ENCODE measurements around the gene LRIT1. TPM values are rescaled to one million over a fixed set of nuclear protein-coding genes. Genes with fewer than 3 reads are reported as not detected.

The LRIT1 gene
- polyA plus RNA-seq, 1 donor (not counting 4 experiments of a cell fraction or from before 2014, with no cell fraction given): not detected

DNA sequence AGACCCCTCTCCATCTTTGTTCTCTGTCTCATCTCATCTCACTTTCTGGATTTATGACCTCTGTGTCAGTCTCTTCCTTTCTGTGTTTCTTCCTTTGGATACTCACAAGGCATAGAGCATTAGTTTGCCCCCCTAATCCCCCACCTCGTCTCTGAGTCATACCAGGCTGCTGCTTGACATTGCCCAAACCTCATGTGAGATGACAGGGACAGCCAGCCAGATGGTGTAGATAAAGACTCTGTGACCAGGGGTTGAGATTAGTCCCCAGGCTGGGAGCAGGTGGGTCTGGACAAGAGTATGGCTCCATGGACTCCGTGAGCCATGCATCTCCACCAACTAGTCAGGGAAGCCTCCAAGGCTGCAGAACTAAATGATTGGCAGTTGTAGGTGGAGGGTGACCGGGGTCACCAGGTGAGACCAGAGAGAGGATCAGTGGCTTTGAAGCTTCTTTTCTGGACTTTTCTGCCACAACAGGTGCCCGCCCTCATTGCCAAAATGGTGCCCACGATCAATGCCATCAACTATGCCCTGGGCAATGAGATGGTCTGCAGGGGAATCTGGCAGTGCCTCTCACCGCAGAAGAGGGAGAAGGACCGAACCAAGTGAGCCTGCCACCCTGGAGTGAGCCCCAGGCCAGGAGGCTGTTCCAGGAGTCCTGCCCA, 16.8 kb upstream of the LRIT1 start:
- Histone ChIP-seq H3K36me3 (ENCODE audit: control insufficient read depth in 2 of 2, extremely low read depth in 1 of 2, insufficient read depth in 2 of 2, low read length in 2 of 2) (no peaks in the 10 kb centered on the region), H2AFZ (ENCODE audit: control insufficient read depth, low read length) (no peak overlapping the region), H3K9me3 (ENCODE audit: control insufficient read depth, low read depth, low read length) (no peaks in the 10 kb centered on the region), H3K4me2 (ENCODE audit: control insufficient read depth, extremely low read depth, insufficient read depth, low read depth, low read length) (no peak overlapping the region), H3K79me2 (ENCODE audit: control insufficient read depth, insufficient read depth, low read length) (no peaks in the 10 kb centered on the region), H3K27ac (ENCODE audit: control insufficient read depth, insufficient read depth, low read length) (no peak overlapping the region), H3K9me1 (ENCODE audit: control insufficient read depth, extremely low read depth, insufficient read depth, low read length) (no peaks in the 10 kb centered on the region), H3K4me3 (ENCODE audit: control insufficient read depth in 2 of 3, extremely low read depth in 1 of 3, insufficient read depth in 2 of 3, low read depth in 1 of 3, low read length in 3 of 3) (no peak overlapping the region), H3K27me3 (ENCODE audit: control insufficient read depth, extremely low read depth, insufficient read depth, low read length) (no peaks in the 10 kb centered on the region), H3K4me1 (ENCODE audit: control insufficient read depth, extremely low read depth, insufficient read depth, low read length) (no peaks in the 10 kb centered on the region), H4K20me1 (ENCODE audit: control insufficient read depth, extremely low read depth, insufficient read depth, low read length) (no peaks in the 10 kb centered on the region), H3K9ac (ENCODE audit: control insufficient read depth, extremely low read depth, insufficient read depth, low read length) (no peak overlapping the region)
- DNase-seq (ENCODE audit: low read depth, low spot score) (no peak), FAIRE-seq (no peak)
- TF ChIP-seq EZH2 (IDR thresholded peaks at IDR 0.05; ENCODE audit: low read length): no peak
- dilution Hi-C loops (cut with MboI; ENCODE audit: extremely low pct_ligation_motif_present, low sequenced_read_pairs): no loop called here

DNA sequence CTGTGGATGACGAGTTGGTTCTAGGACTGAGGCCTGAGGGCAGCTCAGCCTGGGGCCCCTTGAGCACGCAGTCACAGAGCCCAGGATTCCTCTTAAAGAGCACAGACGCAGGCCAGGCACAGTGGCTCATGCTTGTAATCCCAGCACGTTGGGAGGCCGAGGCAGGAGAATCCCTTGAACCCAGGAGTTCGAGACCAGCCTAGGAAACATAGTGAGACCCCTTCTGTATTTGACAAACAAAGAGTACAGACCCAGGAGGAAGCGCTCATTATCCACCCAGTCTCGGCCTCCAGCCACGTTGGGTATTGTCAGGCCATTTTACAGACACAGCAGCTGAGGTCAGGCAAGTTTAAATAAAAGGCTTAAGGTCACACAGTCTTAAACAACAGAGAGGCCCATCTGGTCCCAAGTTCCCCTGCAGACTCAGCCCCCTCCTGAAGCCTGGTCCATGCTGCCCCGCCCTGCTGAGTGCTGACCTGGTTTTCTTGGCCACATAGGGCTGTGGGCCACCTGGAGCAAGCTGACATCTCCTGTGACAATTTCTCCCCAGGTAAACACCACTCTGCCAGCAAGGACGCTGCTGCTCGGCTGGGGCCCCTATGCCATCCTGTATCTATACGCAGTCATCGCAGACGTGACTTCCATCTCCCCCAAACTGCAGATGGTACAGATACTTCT, 16.1 kb upstream of the LRIT1 start:
- H3K9me1 ChIP-seq (ENCODE audit: control insufficient read depth, extremely low read depth, insufficient read depth, low read length): no peaks in the 10 kb centered on the region
- no peaks in the 10 kb centered on the region for H3K27me3 ChIP-seq (ENCODE audit: control insufficient read depth, extremely low read depth, insufficient read depth, low read length)
- no peaks in the 10 kb centered on the region for H4K20me1 ChIP-seq (ENCODE audit: control insufficient read depth, extremely low read depth, insufficient read depth, low read length)
- no peaks in the 10 kb centered on the region for H3K9me3 ChIP-seq (ENCODE audit: control insufficient read depth, low read depth, low read length)
- no peak overlapping the region for H3K4me3 ChIP-seq (ENCODE audit: control insufficient read depth in 2 of 3, extremely low read depth in 1 of 3, insufficient read depth in 2 of 3, low read depth in 1 of 3, low read length in 3 of 3)
- DNase-seq (ENCODE audit: low read depth, low spot score): no peak
- TF ChIP-seq CTCF (optimal IDR thresholded peaks at IDR 0.05 in 1 of 3, IDR thresholded peaks at IDR 0.05 in 1 of 3, conservative IDR thresholded peaks at IDR 0.05 in 1 of 3; ENCODE audit: extremely low read depth in 1 of 3, insufficient read depth in 2 of 3, low read length in 3 of 3): no peak
- TF ChIP-seq EZH2 (IDR thresholded peaks at IDR 0.05; ENCODE audit: low read length): no peak
- no peaks in the 10 kb centered on the region for H3K4me1 ChIP-seq (ENCODE audit: control insufficient read depth, extremely low read depth, insufficient read depth, low read length)
- H3K36me3 ChIP-seq (ENCODE audit: control insufficient read depth in 2 of 2, extremely low read depth in 1 of 2, insufficient read depth in 2 of 2, low read length in 2 of 2): no peaks in the 10 kb centered on the region
- no peak overlapping the region for H3K27ac ChIP-seq (ENCODE audit: control insufficient read depth, insufficient read depth, low read length)
- no peak overlapping the region for H3K9ac ChIP-seq (ENCODE audit: control insufficient read depth, extremely low read depth, insufficient read depth, low read length)
- dilution Hi-C loops (cut with MboI; ENCODE audit: extremely low pct_ligation_motif_present, low sequenced_read_pairs): no loop called here
- no peak for FAIRE-seq
- no peaks in the 10 kb centered on the region for H3K79me2 ChIP-seq (ENCODE audit: control insufficient read depth, insufficient read depth, low read length)
- H2AFZ ChIP-seq (ENCODE audit: control insufficient read depth, low read length): no peak overlapping the region
- H3K4me2 ChIP-seq (ENCODE audit: control insufficient read depth, extremely low read depth, insufficient read depth, low read depth, low read length): no peak overlapping the region
